OCI-LY1 (cell line): Measurements from ENCODE around the gene DAAM2.

ENCODE experiments used
- CTCF ChIP-seq: fragments of 200-600 bp; sonication (generic), shearing (Covaris generic); IDR thresholded peaks from 2 replicates; pipeline ENCODE4 v1.5.1; 2017; ENCODE audit warnings: mild to moderate bottlenecking, antibody characterized with exemption, low read length, moderate library complexity, mixed read lengths
- EZH2 ChIP-seq: fragments of 200-600 bp; sonication (generic), shearing (Covaris generic); IDR thresholded peaks from 2 replicates; pipeline ENCODE4 v1.8.0; 2017; ENCODE audit warnings: borderline replicate concordance, mixed run types, mild to moderate bottlenecking, antibody characterized with exemption, low read length, moderate library complexity, mixed read lengths

- TF ChIP-seq CTCF (no peak), EZH2 (no peak)
Measured at GRCh38 chr6:39791850-39792539, at the start of gene DAAM2.
